ENCODE data around the gene FAAP100.
A peak's percentile ranks its signal among the peaks of the same experiment; 100 is the strongest.

The FAAP100 gene

DNA sequence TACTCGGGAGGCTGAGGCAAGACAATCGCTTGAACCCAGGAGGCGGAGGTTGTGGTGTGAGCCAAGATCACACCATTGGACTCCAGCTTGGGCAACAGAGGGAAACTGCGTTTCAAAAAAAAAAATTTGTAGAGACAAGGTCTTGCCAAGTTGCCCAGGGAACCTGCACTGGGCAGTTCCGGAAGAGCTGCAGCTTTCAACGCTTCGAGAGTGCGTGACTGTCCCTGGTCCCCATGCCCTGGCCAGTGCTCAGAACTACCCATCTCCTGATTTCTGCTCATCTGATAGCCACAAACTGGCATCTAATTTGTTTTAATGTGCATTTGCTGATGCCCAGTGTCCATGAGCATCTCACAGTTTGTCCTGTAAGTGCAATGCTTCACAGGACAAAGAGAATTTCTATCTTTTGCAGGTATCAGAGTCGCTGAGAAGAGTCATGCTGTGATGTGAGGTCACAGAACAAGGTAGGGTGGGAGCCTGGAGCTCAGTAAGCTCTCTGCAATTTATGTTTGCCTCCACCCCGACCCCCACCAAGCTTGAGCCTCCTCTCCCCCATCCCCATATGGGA, 43.4 kb downstream of the FAAP100 start:
- DNase-seq: no peak
- Mint-ChIP-seq H3K27ac (peak overlapping the region; percentile 74), H3K27me3 (ENCODE audit: low read depth, poor library complexity) (peaks cover 24% of the 10 kb centered on the region), H3K4me1 (peaks cover 32% of the 10 kb centered on the region), H3K4me3 (peak overlapping the region; percentile 100), H3K36me3 (ENCODE audit: low read depth) (peaks cover 46% of the 10 kb centered on the region), H3K9me3 (peaks cover 19% of the 10 kb centered on the region)
- TF ChIP-seq, protein P1, sequence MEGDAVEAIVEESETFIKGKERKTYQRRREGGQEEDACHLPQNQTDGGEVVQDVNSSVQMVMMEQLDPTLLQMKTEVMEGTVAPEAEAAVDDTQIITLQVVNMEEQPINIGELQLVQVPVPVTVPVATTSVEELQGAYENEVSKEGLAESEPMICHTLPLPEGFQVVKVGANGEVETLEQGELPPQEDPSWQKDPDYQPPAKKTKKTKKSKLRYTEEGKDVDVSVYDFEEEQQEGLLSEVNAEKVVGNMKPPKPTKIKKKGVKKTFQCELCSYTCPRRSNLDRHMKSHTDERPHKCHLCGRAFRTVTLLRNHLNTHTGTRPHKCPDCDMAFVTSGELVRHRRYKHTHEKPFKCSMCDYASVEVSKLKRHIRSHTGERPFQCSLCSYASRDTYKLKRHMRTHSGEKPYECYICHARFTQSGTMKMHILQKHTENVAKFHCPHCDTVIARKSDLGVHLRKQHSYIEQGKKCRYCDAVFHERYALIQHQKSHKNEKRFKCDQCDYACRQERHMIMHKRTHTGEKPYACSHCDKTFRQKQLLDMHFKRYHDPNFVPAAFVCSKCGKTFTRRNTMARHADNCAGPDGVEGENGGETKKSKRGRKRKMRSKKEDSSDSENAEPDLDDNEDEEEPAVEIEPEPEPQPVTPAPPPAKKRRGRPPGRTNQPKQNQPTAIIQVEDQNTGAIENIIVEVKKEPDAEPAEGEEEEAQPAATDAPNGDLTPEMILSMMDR (IDR thresholded peaks at IDR 0.05): no peak

DNA sequence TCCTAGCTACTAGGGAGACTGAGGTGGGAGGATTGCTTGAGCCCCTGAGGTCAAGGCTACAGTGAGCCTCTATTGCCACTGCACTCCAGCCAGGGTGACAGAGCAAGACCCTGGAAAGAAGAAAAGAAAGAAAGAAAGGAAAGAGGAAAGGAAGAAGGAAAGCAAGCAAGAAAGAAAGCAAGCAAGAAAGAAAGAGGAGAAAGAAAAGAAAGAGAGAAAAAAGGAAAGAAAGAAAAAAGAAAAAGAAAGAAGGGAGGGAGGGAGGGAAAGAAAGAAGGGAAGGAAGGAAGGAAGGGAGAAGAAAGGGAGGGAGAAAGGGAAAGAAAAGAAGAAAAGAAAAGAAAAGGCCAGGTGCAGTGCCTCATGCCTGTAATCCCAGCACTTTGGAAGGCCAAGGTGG, 48.5 kb downstream of the FAAP100 start:
- DNase-seq: no peak
- TF ChIP-seq, protein P1 (IDR thresholded peaks at IDR 0.05): no peak
- H3K36me3 Mint-ChIP-seq (ENCODE audit: low read depth): peaks cover 12% of the 10 kb centered on the region

DNA sequence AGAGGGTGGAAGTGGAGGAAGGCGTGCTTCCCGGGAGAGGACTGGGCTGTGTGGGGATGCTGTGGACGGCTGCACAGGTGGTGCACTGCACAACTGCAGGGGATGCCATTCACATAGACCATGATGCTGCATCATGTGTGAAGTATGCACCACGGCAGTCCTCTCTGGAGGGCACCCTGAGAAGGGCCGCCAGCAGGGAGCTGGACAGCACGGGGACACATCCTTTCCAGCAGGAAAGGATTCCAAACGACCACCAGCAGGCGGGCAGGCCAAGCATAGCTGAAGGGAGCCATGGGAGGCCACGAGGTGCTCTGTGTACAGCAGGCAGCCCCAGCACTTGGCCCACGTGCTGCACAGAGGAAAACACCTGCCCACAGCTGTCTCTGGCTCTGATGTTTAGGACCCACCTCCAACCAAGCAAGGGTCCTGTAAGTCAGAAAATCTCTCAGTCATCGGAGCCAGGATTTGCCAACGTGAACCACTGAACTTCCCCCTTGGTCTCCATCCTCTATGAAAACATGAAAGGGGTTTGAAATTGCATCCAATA, 49.6 kb downstream of the FAAP100 start:
- TF ChIP-seq, protein P1 (IDR thresholded peaks at IDR 0.05): no peak
- Mint-ChIP-seq H3K36me3 (ENCODE audit: low read depth) (peaks cover 1% of the 10 kb centered on the region), H3K4me1 (peaks cover 5% of the 10 kb centered on the region), H3K4me3 (no peak overlapping the region), H3K9me3 (peaks cover under 1% of the 10 kb centered on the region), H3K27ac (no peak overlapping the region), H3K27me3 (ENCODE audit: low read depth, poor library complexity) (peaks cover 28% of the 10 kb centered on the region)
- no peak for DNase-seq

More for the DNA sequence above, 48.5 kb downstream of the FAAP100 start:
- H3K4me1 Mint-ChIP-seq: peaks cover 5% of the 10 kb centered on the region
- H3K4me3 Mint-ChIP-seq: no peak overlapping the region
- no peak overlapping the region for H3K27ac Mint-ChIP-seq
- H3K27me3 Mint-ChIP-seq (ENCODE audit: low read depth, poor library complexity): peaks cover 34% of the 10 kb centered on the region
- H3K9me3 Mint-ChIP-seq: peaks cover 7% of the 10 kb centered on the region

DNA sequence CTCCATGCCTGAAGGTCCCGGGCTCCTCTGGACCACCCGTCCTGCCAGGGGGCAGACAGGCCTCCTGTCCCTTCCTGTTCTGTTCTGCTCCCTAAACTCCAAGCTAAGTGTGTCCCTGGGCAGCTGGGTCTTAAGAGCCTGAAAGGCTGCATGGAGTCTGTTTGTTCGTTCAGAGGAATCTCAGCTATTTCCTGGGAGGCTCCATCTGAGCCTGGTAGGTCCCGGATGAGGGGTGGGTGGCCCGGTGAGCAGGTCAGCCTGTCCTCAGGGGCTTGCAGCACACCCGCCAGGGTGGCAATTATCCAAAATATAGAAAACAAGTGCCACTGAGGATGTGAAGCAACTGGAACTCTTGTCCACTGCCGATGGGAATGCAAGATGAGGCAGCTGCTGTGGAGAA, 52.1 kb downstream of the FAAP100 start:
- no peaks in the 10 kb centered on the region for H3K9me3 Mint-ChIP-seq
- peak overlapping the region; percentile 54 for H3K27ac Mint-ChIP-seq
- no peaks in the 10 kb centered on the region for H3K36me3 Mint-ChIP-seq (ENCODE audit: low read depth)
- no peak for DNase-seq
- peaks cover 6% of the 10 kb centered on the region for H3K4me1 Mint-ChIP-seq
- no peak overlapping the region for H3K4me3 Mint-ChIP-seq
- TF ChIP-seq, protein P1 (IDR thresholded peaks at IDR 0.05): no peak
- H3K27me3 Mint-ChIP-seq (ENCODE audit: low read depth, poor library complexity): peaks cover 14% of the 10 kb centered on the region

DNA sequence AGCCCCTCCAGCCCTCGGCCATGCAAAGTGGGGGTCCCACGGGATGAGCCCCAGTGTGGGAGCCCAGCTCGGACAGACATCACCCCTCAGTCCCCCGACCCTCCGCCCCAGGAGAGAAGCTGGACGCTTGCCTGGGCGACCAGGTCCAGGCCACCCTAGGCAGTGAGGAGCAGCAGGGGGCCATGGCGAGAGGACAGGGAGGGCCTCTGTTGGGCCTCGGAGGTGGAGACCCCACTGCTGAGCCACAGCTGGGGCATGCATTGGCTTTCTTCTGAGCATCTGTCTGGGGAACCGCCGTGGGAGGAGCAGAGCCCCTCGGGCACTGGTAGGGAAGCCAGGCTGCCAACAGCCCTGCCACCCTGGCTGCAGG, 52.6 kb downstream of the FAAP100 start:
- H3K27me3 Mint-ChIP-seq (ENCODE audit: low read depth, poor library complexity): peaks cover 14% of the 10 kb centered on the region
- TF ChIP-seq, protein P1 (IDR thresholded peaks at IDR 0.05): no peak
- peaks cover 10% of the 10 kb centered on the region for H3K4me1 Mint-ChIP-seq
- no peak overlapping the region for H3K27ac Mint-ChIP-seq
- H3K36me3 Mint-ChIP-seq (ENCODE audit: low read depth): no peaks in the 10 kb centered on the region
- no peaks in the 10 kb centered on the region for H3K9me3 Mint-ChIP-seq
- DNase-seq: no peak
- H3K4me3 Mint-ChIP-seq: no peak overlapping the region

Data from nephron progenitor cell (in vitro differentiated cells).